Large intestine (tissue), 3 donors: Measurements from ENCODE around the gene SOCS1. TPM values are rescaled to one million over a fixed set of nuclear protein-coding genes. Genes with fewer than 3 reads are reported as not detected.

Experiments
- DNase-seq, 2 donors: peaks; one replicate each; pipeline versions ENCODE4 v3.0.0 to v3.0.0-alpha.2; 2013
- H3K27ac ChIP-seq: one replicate; pipeline ENCODE4 v1.5.1; 2013; ENCODE audit warnings: low read length
- H3K27me3 ChIP-seq: 2 replicates; pipeline ENCODE4 v1.6.1; 2013; ENCODE audit warnings: low read length; ENCODE audit not compliant: control insufficient read depth, insufficient read depth
- H3K36me3 ChIP-seq: 2 replicates; pipeline ENCODE4 v1.6.1; 2013; ENCODE audit warnings: low read length; ENCODE audit not compliant: control insufficient read depth, insufficient read depth
- H3K4me1 ChIP-seq: one replicate; pipeline ENCODE4 v1.6.1; 2013; ENCODE audit warnings: low read length; ENCODE audit not compliant: control insufficient read depth, insufficient read depth
- H3K4me3 ChIP-seq: one replicate; pipeline ENCODE4 v1.5.1; 2013; ENCODE audit warnings: low read length
- H3K9me3 ChIP-seq: one replicate; pipeline ENCODE4 v1.6.1; 2013; ENCODE audit warnings: mild to moderate bottlenecking, low read depth, low read length, moderate library complexity; ENCODE audit not compliant: control insufficient read depth
- WGBS: methylation state at CpG from one replicate; pipeline ENCODE4 v1.1.5; 2013; ENCODE audit warnings: low lambda C conversion rate; ENCODE audit not compliant: insufficient coverage; 5-methylcytosine and 5-hydroxymethylcytosine counted together
- polyA plus RNA-seq: library from polyadenylated mRNA; unstranded; fragments of 120-200 nt; gene quantifications from one replicate; pipeline ENCODE4 v1.2.1, GENCODE V29; 2013

Gene SOCS1
- polyA plus RNA-seq, 1 donor = 2.9 TPM

DNA sequence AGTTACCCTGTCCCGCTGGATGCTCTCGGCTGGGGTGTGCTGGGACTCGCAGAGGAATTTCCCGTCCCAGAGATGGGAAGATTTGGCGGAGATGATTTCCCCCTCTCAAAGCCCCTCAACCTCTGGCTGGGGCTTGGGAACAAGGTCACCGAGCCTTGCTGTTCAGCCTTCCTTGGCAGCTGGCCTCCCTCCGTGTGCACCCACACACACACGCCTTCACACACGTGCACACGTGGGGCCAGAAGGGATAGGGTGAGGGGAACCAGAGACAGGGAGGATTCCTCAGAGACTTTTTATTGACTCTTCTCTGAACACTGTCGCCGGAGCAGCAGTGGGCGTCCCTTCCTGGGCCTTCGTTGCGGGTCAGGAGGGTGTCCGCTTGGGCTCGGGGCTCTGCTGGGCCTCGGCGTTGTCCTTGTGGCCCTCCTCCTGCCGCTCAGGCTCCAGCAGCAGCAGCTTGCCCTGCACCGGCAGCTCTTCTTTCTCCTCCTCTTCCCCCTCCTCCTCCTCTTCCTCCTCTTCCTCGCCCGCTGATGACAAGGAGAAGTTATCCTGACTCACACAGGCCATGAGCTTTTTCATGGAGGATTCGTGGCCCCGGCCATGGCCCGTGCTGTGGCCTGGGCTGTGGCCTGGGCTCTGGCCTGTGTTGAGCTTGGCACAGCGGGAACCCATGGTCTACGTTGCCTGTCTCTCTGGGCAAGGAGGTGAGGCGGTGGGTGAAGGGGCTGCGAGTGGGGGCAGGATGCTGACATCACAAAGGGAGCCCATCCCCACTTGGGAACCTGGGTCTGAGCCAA is 17.1 kb upstream of the SOCS1 start, which contains the start of gene PRM3:
TSS of gene PRM3 (minus strand) at position 709 of the 800 bp plus-strand sequence. CDS start at position 675, 34 bp downstream.
- no peak within 1 kb of the TSS for H3K27ac ChIP-seq
- no peaks in the 10 kb centered on the region for H3K36me3 ChIP-seq
- no peaks in the 10 kb centered on the region for H3K4me1 ChIP-seq
- no peak for DNase-seq
- no peak within 1 kb of the TSS for H3K4me3 ChIP-seq
- no peaks in the 10 kb centered on the region for H3K27me3 ChIP-seq
- no peaks in the 10 kb centered on the region for H3K9me3 ChIP-seq
- 87% methylated on average over 6 of the region's 30 CpGs for WGBS

DNA sequence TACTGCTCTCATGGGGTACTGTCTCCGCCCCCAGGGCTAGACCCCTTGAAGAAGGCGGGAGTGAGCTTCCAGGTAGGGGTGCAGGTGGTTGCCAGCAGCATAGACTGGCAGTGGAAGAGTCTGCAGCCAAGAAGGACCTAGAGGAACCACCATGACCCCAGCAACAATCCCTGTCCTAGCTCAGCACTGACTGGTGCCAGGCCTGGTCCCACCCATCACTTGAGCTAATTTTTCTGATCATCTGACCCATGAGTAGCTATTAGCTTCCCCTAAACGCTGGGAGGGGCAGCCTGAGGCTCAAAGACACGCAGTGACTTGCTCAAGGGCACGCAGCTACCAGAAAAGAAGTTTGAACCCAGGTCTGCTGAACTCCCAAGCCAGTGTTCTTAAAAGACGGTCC is 16.5 kb upstream of the SOCS1 start:
- no peaks in the 10 kb centered on the region for H3K9me3 ChIP-seq
- no peak for DNase-seq
- H3K36me3 ChIP-seq = no peaks in the 10 kb centered on the region
- WGBS = no CpG with 5 or more reads among the region's 6 CpGs
- no peak overlapping the region for H3K27ac ChIP-seq
- H3K27me3 ChIP-seq = no peaks in the 10 kb centered on the region
- no peaks in the 10 kb centered on the region for H3K4me1 ChIP-seq
- no peak overlapping the region for H3K4me3 ChIP-seq

DNA sequence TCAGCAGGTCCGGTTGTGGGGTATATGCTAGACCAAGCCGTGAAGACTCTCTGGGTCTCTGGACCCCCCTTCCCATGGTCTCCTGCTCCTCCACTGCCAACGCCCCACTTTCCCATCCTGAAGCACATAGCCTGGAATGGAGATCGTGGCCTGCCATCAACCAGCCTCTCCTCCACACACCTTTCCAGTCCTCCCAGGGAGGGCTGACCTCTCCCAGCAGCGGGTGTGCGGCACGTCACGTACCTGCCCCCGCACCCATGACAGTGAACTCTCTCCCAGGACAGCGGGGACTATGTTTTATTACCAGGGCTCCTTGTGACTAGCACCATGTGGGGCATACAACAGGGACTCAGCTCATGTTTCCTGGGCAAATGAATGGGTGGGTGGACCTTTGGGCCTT is 15.6 kb upstream of the SOCS1 start:
- no CpG with 5 or more reads among the region's 10 CpGs for WGBS
- no peaks in the 10 kb centered on the region for H3K36me3 ChIP-seq
- no peak overlapping the region for H3K4me3 ChIP-seq
- H3K4me1 ChIP-seq = no peaks in the 10 kb centered on the region
- H3K9me3 ChIP-seq = no peaks in the 10 kb centered on the region
- no peak overlapping the region for H3K27ac ChIP-seq
- DNase-seq = no peak
- H3K27me3 ChIP-seq = no peaks in the 10 kb centered on the region

DNA sequence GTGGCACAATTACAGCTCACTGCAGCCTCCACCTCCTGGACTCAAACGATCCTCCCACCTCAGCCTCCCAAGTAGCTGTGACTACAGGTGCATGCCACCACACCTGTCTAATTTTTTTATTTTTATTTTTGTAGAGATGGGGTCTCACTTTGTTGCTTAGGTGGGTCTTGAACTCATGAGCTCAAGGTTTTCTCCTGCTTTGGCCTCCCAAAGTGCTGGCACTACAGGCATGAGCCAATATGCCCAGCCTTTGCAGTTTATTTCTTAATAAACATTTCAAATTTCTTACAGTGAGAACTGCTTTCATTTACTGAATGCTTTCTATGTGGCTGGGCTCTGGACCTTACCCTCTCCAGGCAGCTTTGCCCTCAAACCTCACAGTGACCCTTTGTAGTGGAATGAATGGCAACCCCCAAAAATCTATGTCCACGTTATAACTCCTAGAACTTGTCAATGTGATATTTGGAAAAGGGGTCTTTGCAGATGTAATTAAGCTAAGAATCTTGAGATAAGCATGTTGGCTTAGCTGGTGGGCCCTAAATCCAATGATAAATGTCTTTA is 14.7 kb upstream of the SOCS1 start:
- WGBS = no CpG with 5 or more reads among the region's 2 CpGs
- Histone ChIP-seq H3K27ac (no peak overlapping the region), H3K9me3 (no peaks in the 10 kb centered on the region), H3K36me3 (no peaks in the 10 kb centered on the region), H3K4me3 (no peak overlapping the region), H3K4me1 (no peaks in the 10 kb centered on the region), H3K27me3 (no peaks in the 10 kb centered on the region)
- DNase-seq = no peak

DNA sequence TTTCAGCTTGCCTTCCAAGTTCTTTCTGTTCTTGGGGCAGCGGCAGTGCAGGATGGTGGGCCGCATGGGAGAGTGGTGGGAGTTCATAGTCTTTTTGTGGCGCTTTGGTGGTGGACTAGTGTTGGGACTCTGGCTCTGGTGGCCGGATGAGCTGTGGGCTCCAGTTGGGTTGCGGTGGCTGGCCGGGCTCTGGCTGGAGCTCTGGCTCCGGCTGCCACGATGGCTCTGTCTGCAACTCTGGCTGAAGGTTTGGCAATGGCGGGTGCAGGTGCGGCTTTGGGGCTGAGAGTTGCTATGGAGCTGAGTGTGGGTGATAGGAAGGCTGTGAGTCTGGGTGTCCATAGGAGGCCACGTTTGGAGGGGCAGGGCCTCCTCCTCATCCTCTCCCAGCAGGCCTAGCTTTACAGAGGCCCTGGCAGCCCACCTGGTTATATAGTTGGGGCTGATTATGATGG is 12.9 kb upstream of the SOCS1 start, which contains the start of gene TNP2:
TSS of gene TNP2 (minus strand) at position 405 of the 455 bp plus-strand sequence. CDS start at position 342, 63 bp downstream.
- Histone ChIP-seq H3K36me3 (no peaks in the 10 kb centered on the region), H3K9me3 (no peaks in the 10 kb centered on the region), H3K27ac (no peak within 1 kb of the TSS), H3K4me1 (no peaks in the 10 kb centered on the region), H3K27me3 (no peaks in the 10 kb centered on the region), H3K4me3 (no peak within 1 kb of the TSS)
- no CpG with 5 or more reads among the region's 11 CpGs for WGBS
- no peak for DNase-seq

DNA sequence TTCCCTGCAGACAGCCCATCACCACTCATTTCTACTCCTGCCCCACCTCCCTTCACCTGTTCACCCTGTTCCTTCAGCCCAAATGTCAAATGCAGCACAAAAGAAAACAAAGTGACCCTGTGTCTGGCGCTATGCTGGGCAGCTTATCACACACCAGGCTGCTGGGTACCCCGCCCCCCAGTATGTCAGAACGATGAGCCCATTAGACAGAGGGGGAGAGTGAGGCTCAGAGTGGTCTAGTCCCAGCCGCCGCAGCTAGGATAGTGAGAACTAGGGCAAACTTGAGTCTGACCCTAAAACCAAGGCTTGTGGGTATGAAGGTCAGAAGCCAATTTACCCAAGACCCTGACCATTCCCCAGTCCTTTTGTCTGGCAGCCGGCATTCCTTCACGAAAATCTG is 9.1 kb upstream of the SOCS1 start:
- H3K36me3 ChIP-seq = no peaks in the 10 kb centered on the region
- H3K4me3 ChIP-seq = no peak overlapping the region
- H3K27me3 ChIP-seq = no peaks in the 10 kb centered on the region
- WGBS = no CpG with 5 or more reads among the region's 7 CpGs
- no peaks in the 10 kb centered on the region for H3K4me1 ChIP-seq
- no peak for DNase-seq
- H3K27ac ChIP-seq = no peak overlapping the region
- no peaks in the 10 kb centered on the region for H3K9me3 ChIP-seq

DNA sequence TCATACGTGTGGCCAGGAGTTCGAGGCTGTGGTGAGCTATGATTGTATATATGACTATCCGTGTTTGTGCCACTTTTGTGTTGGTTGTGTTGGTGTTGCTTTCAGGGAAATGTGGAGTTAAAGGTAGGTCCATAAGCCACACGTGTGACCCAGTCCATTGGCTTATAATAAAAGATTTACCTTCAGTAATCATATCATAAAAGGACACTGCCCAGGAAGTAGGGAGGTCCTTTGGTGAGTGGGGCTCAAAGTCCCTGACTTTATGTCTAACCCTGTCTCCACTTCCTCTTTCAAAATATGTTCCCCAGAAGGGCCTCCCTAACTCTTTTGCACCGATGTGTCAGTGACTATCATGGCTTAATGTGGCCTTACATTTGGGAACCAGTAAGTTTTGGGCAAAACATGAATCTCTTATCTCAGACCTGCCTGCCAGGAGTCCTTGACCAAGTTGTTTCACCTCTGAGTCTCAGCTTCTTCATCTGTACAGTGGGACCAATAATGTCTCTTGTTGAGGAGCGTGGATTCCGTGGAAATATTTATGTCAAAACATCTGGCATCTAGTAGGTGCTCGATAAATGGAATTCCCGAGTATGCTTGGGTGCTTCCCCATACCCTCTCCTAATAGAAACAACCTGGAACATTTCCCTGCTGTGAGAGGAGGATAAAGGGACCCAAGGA is 8.3 kb upstream of the SOCS1 start:
- no CpG with 5 or more reads among the region's 9 CpGs for WGBS

DNA sequence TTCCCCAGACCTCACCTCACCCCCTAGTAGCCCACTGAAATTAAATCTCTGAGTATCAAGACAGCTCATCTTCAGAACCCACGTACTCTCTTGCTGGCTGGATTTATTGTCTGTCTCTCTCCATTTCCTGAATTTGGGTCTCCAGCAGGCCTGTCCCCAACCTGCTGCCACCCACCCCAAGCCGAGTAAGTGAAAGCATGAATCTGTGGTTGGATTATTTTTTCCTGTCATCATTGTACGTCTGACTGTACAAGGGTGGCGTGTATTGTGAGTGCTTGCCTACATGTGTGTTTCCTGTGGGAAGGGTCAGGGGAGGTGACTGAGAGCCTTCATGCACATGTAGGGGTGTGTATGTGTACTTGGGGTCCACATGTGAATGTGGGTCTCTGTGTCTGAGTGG is 7.7 kb upstream of the SOCS1 start:
- Histone ChIP-seq H3K36me3 (no peaks in the 10 kb centered on the region), H3K27ac (no peak overlapping the region), H3K4me3 (no peak overlapping the region), H3K27me3 (no peaks in the 10 kb centered on the region), H3K9me3 (no peaks in the 10 kb centered on the region), H3K4me1 (no peaks in the 10 kb centered on the region)
- no CpG with 5 or more reads among the region's 4 CpGs for WGBS
- no peak for DNase-seq

More for the DNA sequence above, 8.3 kb upstream of the SOCS1 start:
- no peaks in the 10 kb centered on the region for H3K27me3 ChIP-seq
- H3K9me3 ChIP-seq = no peaks in the 10 kb centered on the region
- H3K27ac ChIP-seq = no peak overlapping the region
- no peak overlapping the region for H3K4me3 ChIP-seq
- no peaks in the 10 kb centered on the region for H3K36me3 ChIP-seq
- DNase-seq = no peak
- H3K4me1 ChIP-seq = no peaks in the 10 kb centered on the region

DNA sequence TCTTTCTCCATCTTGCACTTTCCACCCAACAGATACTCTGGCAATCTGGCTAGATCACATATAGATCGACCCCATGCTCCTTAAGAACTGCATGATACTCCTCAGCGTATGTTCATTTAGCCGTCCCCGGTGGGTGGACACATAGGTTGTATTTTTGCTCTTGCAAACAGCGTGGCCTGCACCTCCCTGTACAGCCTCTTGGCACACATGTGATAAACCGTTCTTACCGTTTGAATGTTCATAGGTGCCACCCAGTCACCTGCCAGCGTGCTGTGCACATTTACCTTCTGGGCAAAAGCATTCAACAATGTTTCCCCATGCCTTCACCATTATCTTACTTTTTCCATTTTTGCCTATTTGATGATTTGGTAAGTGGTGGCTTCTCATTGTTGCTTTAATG is 6.9 kb upstream of the SOCS1 start:
- DNase-seq = no peak
- WGBS = no CpG with 5 or more reads among the region's 8 CpGs
- Histone ChIP-seq H3K27ac (no peak overlapping the region), H3K4me3 (no peak overlapping the region), H3K4me1 (no peaks in the 10 kb centered on the region), H3K36me3 (no peaks in the 10 kb centered on the region), H3K27me3 (no peaks in the 10 kb centered on the region), H3K9me3 (no peaks in the 10 kb centered on the region)

DNA sequence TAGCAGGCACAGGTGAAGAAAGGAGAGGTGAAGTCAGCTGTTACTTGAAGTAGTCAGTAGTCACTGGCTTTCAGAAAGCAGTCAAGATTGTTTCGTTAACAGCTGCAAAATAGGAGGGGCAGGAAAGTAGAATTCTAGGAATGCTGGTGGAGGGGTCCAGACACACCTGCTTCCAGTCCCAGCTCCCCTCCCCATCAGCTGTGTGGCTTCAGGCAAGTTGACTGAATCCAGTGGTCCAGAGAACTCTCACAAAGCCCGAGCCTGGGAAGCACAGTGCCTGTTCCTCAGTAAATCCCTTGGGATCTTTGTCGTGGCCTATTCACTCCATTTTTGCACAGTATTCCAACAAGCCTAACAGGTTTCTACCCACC is 4.6 kb upstream of the SOCS1 start:
- WGBS = 80% methylated on average over 1 of the region's 3 CpGs
- H3K9me3 ChIP-seq = no peaks in the 10 kb centered on the region
- no peaks in the 10 kb centered on the region for H3K36me3 ChIP-seq
- H3K27me3 ChIP-seq = no peaks in the 10 kb centered on the region
- no peak for DNase-seq
- peaks cover 9% of the 10 kb centered on the region for H3K4me1 ChIP-seq
- no peak overlapping the region for H3K27ac ChIP-seq
- H3K4me3 ChIP-seq = no peak overlapping the region
